BE2C (cell line): ENCODE data around the gene SETD2.
"Not testable (repeated sequence)": the region's sequence is repeated elsewhere in the genome, so short reads cannot be mapped to it uniquely, and the experiment has no call there.

Source experiments
- DNase-seq: peaks from one replicate; pipeline ENCODE4 v3.0.0-alpha.2; 2020
- H3K27me3 ChIP-seq: fragments of 250-450 bp; sonication (Bioruptor Pico); 2 replicates; pipeline ENCODE4 v1.5.1; 2020; ENCODE audit warnings: mild to moderate bottlenecking
- H3K36me3 ChIP-seq: fragments of 250-450 bp; sonication (Bioruptor Pico); 2 replicates; pipeline ENCODE4 v1.5.1; 2020; ENCODE audit warnings: mild to moderate bottlenecking
- H3K4me1 ChIP-seq: fragments of 250-450 bp; sonication (Bioruptor Pico); 2 replicates; pipeline ENCODE4 v1.5.1; 2020
- H3K4me3 ChIP-seq: 2 replicates; pipeline ENCODE4 v1.5.1; 2011; ENCODE audit warnings: low read depth, low read length
- H3K9me3 ChIP-seq: fragments of 250-450 bp; sonication (Bioruptor Pico); 2 replicates; pipeline ENCODE4 v1.5.1; 2020
- CTCF ChIP-seq: IDR thresholded peaks from 2 replicates; pipeline ENCODE4 v1.5.1; 2012; ENCODE audit warnings: mild to moderate bottlenecking, low read depth, low read length

The SETD2 gene

GRCh38 chr3:47197287-47197686 lies 33.4 kb upstream of the SETD2 start:
- no peak for TF ChIP-seq CTCF
- H3K4me1 ChIP-seq: no peaks in the 10 kb centered on the region
- no peaks in the 10 kb centered on the region for H3K27me3 ChIP-seq
- H3K4me3 ChIP-seq: no peak overlapping the region
- H3K36me3 ChIP-seq: no peaks in the 10 kb centered on the region
- no peaks in the 10 kb centered on the region for H3K9me3 ChIP-seq
- DNase-seq: no peak

- Histone ChIP-seq H3K4me3 (no peak overlapping the region), H3K4me1 (no peaks in the 10 kb centered on the region), H3K27me3 (no peaks in the 10 kb centered on the region), H3K36me3 (no peaks in the 10 kb centered on the region), H3K9me3 (no peaks in the 10 kb centered on the region)
- no peak for DNase-seq
- no peak for TF ChIP-seq CTCF
Measured at GRCh38 chr3:47194994-47195393, 31.1 kb upstream of the SETD2 start.

- Histone ChIP-seq H3K4me1 (no peaks in the 10 kb centered on the region), H3K27me3 (no peaks in the 10 kb centered on the region), H3K4me3 (no peak overlapping the region), H3K9me3 (no peaks in the 10 kb centered on the region), H3K36me3 (no peaks in the 10 kb centered on the region)
- DNase-seq: no peak
- no peak for TF ChIP-seq CTCF
Measured at GRCh38 chr3:47193871-47194859, 30.3 kb upstream of the SETD2 start.

GRCh38 chr3:47186285-47186684 lies 22.4 kb upstream of the SETD2 start:
- DNase-seq: no peak
- H3K36me3 ChIP-seq: no peaks in the 10 kb centered on the region
- no peaks in the 10 kb centered on the region for H3K4me1 ChIP-seq
- no peaks in the 10 kb centered on the region for H3K9me3 ChIP-seq
- no peak overlapping the region for H3K4me3 ChIP-seq
- no peaks in the 10 kb centered on the region for H3K27me3 ChIP-seq
- no peak for TF ChIP-seq CTCF

- DNase-seq, H3K4me1 ChIP-seq, H3K9me3 ChIP-seq, H3K27me3 ChIP-seq, H3K36me3 ChIP-seq, H3K4me3 ChIP-seq: not testable (repeated sequence)
Measured at GRCh38 chr3:47181685-47182084, 17.8 kb upstream of the SETD2 start.

GRCh38 chr3:47180011-47180410 lies 16.1 kb upstream of the SETD2 start:
- H3K4me1 ChIP-seq, H3K27me3 ChIP-seq, H3K36me3 ChIP-seq, H3K4me3 ChIP-seq, DNase-seq, H3K9me3 ChIP-seq: not testable (repeated sequence)

- no peak for DNase-seq
- Histone ChIP-seq H3K4me1 (no peaks in the 10 kb centered on the region), H3K4me3 (no peak overlapping the region), H3K9me3 (no peaks in the 10 kb centered on the region), H3K36me3 (no peaks in the 10 kb centered on the region), H3K27me3 (no peaks in the 10 kb centered on the region)
- TF ChIP-seq CTCF: no peak
Measured at GRCh38 chr3:47176582-47176981, 12.7 kb upstream of the SETD2 start.
